SHP77 (cell line): ENCODE data around the gene KIF16B.

Experiments
- DNase-seq, 2 experiments: peaks; one replicate each; lab custom pipeline; 2025; lab: John Stamatoyannopoulos, UW

KIF16B gene

GRCh38 chr20:16295534-16295933, 277.7 kb downstream of the KIF16B start:
- DNase-seq = no peak

DNA sequence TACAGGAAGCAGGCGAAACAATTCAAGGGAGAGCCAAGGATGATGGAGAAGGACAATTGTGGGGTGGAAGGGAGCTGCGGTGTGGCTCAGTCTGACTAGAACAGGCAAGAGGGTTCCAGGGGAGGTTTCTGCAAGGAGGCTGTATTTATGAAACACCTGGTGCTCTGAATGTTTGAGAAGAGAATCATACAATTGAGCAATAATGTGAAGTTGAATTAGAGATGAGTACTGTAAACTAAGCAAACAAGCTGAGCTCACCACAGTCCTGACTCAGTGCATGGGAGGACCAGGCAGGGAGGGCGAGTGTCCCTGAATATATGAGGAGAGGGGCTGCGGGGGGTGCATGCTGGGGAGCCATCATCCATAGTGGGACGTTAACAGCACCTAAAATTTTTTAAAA, 279.7 kb downstream of the KIF16B start:
- peak; percentile 28 to 47 for DNase-seq

GRCh38 chr20:16292226-16292880, 280.9 kb downstream of the KIF16B start:
- DNase-seq = no peak

- DNase-seq = no peak
Observed at GRCh38 chr20:16290358-16290757, 282.9 kb downstream of the KIF16B start.

DNA sequence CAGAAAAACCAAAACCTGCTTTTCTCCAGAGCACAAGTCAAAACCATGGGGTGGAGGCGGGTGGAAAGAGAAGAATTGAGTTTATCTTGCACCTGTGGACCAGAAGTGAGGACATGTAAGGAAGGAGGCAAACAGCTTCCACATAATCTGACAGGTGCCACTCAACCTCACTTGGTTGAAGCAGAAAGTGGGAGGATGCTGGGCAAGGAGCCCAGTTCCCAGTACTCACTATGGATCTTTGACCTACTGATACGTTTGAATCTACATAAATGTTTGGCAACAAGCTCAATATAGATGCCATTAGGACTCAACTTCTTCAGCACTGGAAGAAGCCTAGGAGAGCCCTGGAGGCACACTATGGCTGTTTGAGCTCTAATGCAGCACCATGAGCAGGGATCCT, 285.5 kb downstream of the KIF16B start:
- DNase-seq = no peak

DNA sequence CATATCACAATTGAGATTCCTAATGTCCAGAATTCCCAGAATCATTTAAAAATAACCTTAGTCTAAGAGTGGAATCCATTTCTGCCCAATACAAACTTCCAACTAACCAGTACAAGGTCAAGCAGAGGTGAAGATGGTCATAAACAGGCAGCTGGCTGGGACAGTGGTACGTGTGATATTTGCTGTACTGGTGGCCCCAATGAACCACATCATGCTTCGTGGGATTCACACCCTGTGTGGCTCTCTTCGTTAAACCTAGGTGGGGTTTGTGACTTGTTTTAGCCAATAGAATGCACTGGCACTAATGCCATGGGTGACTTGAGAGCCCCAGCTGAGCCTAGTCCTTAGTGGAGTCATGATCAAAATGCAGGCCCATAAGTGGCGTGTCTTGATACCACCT, 286.6 kb downstream of the KIF16B start:
- no peak for DNase-seq

DNA sequence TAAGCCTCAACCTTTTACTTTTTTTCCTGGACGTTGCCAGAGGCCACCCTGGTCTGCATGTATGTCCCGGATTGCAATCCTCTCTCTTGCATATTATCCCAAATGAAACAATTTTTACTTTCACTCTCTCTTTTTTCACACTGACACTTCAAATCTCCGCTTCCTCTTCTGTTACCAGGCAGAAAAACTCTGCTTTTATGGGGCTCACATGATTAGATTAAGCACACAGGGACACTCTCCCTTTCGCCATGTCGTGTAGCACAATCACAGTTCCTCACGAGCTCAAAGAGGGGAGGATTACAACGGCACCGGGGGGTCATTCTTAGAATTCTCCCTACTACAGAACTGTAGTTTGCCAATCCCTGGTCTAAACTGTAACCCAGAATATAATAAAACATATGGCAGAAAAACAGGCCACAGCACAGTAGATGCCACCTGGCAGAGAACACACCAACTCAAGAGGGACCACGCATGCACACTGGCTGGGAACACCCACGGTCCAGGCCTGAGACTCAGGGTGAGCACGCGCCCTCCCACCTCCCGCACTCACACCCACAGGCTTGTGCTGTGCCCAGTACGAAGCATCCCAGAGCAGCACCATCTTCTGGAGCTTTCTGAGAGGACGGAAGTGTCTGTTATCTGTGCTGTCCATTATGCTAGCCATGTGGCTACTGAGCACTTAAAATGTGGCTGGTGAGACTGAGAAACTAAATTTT, 288.7 kb downstream of the KIF16B start:
- DNase-seq = no peak

DNA sequence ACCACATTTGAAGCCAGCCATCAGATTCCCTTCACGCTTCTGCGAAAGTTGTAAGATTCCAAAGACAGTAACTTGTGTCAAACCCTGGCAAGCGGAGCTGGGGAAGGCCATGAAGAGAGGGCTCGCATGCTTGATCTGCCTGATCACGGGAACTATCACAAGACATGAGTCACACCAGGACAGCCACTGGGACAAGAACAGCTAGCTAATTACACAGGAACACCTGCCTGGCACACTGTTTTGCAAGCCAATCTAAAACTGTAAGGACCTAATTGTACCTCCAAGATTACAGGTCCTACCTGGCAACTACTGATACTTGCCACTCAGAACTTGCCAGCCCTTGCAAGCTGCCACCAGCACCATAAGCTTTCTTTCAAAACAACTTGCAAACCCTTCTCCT, 289.3 kb downstream of the KIF16B start:
- DNase-seq = no peak

DNA sequence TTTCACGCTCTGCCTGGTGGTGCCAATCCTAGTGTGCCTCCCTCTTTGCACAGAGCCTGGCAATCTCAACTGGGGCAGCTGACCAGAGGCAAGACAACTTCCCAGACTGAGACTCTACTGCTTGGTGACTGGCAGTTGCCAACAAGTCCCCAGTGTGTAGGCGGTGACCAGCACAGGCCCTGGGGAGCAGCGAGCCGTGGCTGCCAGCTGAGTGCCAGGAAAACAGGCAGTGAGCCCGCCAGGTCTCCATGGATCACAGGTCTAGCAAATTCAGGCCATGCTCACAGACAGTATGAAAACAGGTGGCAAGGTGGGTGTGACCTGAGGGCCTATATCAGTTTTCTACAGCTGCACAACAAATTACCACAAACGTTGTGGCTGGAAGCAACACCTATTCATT, 289.9 kb downstream of the KIF16B start:
- no peak for DNase-seq

- DNase-seq = no peak
Observed at GRCh38 chr20:16280219-16280618, 293.0 kb downstream of the KIF16B start.

DNA sequence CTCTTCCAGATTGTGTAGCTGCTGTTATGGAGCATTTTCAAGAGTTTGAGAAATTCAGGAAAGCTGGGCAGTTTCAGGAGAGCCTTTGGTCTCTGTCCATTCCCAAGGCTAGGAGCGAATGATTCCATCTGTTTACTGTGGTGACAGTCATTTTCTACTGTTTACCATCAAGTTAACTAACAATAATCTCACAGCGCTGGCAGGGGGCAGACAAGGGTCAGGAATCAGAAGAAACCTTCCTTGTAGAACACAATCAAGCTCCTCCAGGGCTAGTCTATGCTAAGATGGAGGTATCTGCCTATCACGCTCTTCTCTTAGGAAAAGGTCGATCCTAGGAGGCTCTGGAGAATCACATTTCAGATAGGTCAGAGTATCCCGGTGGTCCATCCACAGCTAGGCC, 293.9 kb downstream of the KIF16B start:
- no peak for DNase-seq

GRCh38 chr20:16273812-16274555, 299.3 kb downstream of the KIF16B start:
- DNase-seq = no peak

DNA sequence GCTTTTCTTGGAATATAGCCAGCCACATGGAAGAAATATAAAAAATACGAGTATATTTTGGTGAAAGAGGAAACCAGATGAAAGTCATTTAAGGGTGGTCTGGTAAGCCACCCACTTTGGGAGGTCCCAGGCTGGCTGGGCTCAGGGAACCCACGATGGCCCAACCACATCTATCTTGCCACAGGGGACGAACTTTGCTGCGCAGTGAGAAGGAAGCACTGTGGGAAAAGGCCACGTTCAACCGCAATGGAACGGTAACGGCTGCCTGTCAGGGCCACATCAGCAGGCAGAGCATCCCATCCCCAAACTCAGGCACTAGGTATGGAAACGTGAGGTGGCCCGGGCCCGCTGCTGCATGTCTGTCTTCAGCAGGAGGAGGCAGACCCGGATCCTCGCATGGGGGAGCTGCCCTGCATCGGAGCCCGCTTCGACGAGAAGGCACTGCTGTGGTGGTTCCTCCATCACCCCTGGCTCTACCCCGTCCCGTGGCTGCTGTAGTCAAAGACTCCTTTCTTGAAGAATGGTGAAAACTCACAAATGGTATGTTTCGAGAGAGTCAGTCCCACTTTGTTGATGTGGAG, 300.4 kb downstream of the KIF16B start:
- DNase-seq = no peak

DNA sequence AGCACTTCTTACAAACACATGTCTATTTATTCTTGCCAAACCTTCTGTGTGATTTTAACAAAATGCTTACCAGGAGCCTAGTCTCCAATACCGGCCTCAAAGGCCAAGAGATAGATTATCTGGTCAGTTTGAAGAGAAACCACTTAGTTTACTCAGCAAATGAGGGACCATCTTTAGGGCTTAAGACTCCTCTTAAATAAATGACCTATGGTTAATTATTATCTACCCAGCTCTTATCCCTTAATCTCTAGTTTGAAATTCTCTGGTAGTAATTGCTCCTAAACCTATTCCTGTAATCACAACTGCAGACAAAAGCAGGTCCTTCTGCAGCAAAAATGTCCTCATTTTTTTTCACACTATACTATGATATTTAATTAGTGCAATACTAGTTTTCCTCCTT, 301.8 kb downstream of the KIF16B start:
- DNase-seq = no peak

DNA sequence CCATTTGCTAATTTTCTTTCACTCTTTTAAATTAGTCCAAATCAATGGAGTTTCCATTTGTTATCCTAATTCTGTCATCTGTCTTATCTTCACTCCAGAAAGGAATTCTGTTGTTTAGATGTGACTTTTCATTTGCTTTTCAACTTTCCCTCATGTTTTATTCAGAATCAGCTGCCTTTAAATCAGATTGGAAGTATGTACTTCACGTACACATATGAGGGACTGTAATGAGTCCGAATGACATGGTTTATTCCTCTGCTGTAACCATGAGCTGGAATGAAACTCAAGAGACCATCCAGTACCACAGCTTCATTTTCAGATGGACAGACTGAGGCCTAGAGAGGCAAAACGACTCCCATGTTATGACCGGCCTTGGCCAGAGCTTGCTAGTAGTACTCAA, 302.3 kb downstream of the KIF16B start:
- DNase-seq = no peak

DNA sequence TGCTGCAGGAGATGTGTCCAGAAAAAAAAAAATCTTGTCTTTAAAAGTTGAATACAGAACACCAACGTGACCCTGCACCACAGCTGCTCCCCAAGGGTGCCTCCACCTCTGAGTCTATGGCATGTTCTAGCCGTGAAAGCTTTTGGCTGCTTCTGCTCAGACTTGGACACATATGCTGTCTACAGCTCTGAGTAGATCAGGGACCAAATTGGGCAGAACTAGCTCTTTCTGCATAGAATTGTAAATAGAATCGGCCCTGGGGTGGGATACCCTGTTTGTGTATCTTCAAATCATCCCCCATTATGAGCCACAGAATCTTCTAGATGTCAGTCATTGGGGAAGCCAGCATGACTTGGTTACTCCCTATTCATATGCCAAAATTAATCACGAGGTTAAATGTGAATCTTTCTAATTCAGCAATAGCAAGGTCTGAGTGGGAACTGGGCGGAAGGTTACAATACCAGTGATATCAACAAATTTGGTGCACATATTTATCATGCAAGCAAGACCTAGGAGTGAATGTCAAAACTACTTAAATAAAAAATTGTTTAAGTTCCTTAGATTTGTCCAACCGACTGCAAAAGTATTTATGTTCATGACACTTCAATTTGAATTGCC, 302.8 kb downstream of the KIF16B start:
- no peak for DNase-seq

DNA sequence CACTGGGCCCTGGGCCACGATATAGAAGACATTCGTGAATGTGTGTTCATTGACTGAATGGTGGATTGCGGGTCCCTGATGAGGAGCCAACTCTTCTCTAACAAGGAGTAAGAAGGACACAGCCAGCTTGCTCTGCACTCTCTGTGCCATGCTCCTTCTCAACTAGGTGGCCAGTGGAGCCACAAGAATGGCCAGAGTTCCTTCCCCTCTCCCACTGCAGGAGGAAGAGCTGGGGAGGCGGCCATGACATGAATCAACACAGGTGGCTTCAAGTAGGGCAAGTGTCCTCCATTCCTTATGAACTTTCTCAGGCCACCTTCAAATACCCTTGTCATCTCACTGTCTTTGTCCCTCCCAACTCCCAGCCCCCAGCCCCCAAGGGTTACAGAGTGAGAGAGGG, 305.7 kb downstream of the KIF16B start:
- no peak for DNase-seq

- DNase-seq = no peak
Observed at GRCh38 chr20:16265334-16265733, 307.9 kb downstream of the KIF16B start.

DNA sequence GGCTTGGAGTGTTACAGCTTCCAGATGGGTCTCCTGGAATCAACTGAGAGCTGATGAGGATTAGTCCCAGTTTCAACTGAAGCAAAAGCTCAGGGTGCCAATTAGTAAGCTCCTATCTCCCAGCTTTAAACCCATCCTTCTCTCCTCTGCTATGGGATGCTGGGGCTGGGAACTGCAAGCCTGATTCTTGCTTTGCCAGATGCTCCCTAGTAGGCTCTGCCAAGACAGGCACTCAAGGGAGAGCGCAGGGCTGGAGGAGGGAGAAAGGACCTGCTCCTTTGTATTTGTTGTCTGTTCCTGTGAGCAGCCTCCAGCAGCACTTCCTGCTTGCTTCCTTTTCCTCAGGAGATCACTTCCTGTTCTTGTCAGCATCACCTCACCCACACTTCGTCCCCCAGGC, 309.7 kb downstream of the KIF16B start:
- no peak for DNase-seq

- DNase-seq = no peak
Observed at GRCh38 chr20:16262594-16262993, 310.7 kb downstream of the KIF16B start.

DNA sequence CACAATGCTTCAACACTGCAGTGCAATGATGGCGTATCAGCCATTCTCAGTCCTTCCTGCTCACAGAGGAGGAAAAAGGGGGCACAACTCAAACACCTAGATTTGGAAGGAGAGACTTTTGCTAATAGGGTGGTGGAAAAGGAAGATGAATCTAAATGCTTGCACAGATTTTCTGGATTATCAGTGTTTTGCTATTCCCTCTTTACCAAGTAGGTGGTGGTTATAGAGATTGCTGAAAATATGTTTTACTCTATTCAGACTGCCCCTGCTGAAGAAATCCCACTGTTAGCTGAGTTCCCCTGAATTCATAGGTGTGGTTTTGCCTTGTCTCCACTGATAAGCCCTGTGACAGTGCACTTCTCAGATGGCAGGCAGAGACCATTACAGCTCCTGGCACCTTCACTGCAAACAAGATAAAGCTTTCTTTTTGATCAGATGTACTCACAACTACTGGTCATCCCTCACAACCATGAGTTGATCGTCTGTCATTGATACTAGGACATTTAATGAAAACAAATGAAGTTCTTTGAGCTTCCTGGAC, 311.4 kb downstream of the KIF16B start:
- DNase-seq = no peak

GRCh38 chr20:16260911-16261310, 312.3 kb downstream of the KIF16B start:
- no peak for DNase-seq
